ENCODE results near the gene PRDM2. TPM values are rescaled to one million over a fixed set of nuclear protein-coding genes. Genes with fewer than 3 reads are reported as not detected.

Gene PRDM2
- total and polyA plus RNA-seq, 2 donors from 2014 or later: 8.2 to 42.6 TPM

DNA sequence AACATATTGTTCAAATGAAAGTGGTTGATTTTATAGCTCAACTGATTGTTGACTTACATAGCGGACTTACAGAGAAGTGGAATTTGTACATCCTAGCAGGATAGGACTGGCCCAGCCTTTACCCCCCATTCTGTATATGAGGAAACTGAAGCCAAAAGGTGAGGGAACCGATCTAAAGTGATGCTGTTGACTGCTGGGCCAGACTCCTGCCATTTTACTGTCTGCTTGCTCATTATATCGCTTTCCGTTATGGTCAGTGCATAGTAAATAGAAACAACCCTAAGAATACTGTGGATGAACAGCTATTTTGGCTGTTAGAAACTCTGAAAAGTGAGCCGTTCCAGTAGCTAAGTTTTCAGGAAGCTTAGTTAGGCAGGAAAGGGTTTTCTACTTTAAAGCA, 31.9 kb downstream of the PRDM2 start:
- H3K4me3 ChIP-seq (ENCODE audit: low read length in 3 of 3): no peak overlapping the region
- H3K9me3 ChIP-seq (ENCODE audit: control insufficient read depth in 2 of 3, insufficient read depth in 1 of 3, low read length in 3 of 3): no peaks in the 10 kb centered on the region
- DNase-seq (no peak), FAIRE-seq (no peak)
- H3K27ac ChIP-seq (ENCODE audit: low read depth in 2 of 2, low read length in 2 of 2): no peak overlapping the region
- intact Hi-C loops (cut with DNase I): no loop called here
- H3K27me3 ChIP-seq (ENCODE audit: control insufficient read depth, insufficient read depth, low read length): no peaks in the 10 kb centered on the region
- no peaks in the 10 kb centered on the region for H3K36me3 ChIP-seq (ENCODE audit: control insufficient read depth in 2 of 3, insufficient read depth in 3 of 3, low read length in 3 of 3)
- peaks cover 0 to 12% (median 0%) of the 10 kb centered on the region in 3 donors for H3K4me1 ChIP-seq (ENCODE audit: control insufficient read depth in 2 of 3, insufficient read depth in 2 of 3, low read depth in 1 of 3, low read length in 3 of 3)
- TF ChIP-seq, protein P1, sequence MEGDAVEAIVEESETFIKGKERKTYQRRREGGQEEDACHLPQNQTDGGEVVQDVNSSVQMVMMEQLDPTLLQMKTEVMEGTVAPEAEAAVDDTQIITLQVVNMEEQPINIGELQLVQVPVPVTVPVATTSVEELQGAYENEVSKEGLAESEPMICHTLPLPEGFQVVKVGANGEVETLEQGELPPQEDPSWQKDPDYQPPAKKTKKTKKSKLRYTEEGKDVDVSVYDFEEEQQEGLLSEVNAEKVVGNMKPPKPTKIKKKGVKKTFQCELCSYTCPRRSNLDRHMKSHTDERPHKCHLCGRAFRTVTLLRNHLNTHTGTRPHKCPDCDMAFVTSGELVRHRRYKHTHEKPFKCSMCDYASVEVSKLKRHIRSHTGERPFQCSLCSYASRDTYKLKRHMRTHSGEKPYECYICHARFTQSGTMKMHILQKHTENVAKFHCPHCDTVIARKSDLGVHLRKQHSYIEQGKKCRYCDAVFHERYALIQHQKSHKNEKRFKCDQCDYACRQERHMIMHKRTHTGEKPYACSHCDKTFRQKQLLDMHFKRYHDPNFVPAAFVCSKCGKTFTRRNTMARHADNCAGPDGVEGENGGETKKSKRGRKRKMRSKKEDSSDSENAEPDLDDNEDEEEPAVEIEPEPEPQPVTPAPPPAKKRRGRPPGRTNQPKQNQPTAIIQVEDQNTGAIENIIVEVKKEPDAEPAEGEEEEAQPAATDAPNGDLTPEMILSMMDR (IDR thresholded peaks at IDR 0.05; ENCODE audit: borderline replicate concordance, extremely low read depth, insufficient read depth): no peak
- H3K9ac ChIP-seq (ENCODE audit: low read length in 3 of 3): no peak overlapping the region

DNA sequence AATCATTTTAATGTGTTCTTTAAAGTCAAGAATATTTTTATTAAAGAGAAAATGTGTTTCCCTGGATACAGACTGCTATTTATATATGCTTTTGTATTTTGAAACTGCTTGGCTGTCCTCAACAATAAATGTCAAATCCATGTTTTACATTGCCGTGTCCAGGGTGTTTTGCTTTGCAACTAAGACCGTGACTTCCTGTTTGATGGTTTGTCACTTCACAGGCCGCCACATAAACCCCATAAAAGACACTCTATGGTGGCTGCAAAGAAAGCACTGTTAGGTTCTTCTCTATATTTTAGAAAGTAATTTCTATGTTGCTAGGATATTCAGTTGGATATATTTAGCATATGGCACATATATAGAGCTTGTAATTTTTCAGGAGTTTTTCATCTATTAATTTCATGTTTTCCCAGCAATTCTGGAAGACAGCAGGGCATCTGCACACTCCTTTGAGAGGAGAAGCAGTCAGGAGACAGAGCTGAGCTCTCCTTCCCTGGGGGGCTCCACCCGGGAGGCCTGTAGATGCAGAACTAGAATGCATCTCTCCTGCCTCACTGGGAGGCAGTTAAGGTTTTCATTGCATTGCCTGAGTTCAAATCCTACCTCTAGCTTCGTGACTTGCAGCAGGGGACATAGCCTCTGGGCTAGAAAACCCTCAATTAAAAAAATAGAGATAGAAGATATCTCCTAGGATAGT, 33.1 kb downstream of the PRDM2 start:
- Histone ChIP-seq H3K27ac (ENCODE audit: low read depth in 2 of 2, low read length in 2 of 2) (no peak overlapping the region), H3K4me3 (ENCODE audit: low read length in 3 of 3) (no peak overlapping the region), H3K4me1 (ENCODE audit: control insufficient read depth in 2 of 3, insufficient read depth in 2 of 3, low read depth in 1 of 3, low read length in 3 of 3) (peaks cover 0 to 9% (median 0%) of the 10 kb centered on the region in 3 donors), H3K36me3 (ENCODE audit: control insufficient read depth in 2 of 3, insufficient read depth in 3 of 3, low read length in 3 of 3) (no peaks in the 10 kb centered on the region), H3K27me3 (ENCODE audit: control insufficient read depth, insufficient read depth, low read length) (no peaks in the 10 kb centered on the region), H3K9ac (ENCODE audit: low read length in 3 of 3) (no peak overlapping the region), H3K9me3 (ENCODE audit: control insufficient read depth in 2 of 3, insufficient read depth in 1 of 3, low read length in 3 of 3) (no peaks in the 10 kb centered on the region)
- intact Hi-C loops (cut with DNase I): no loop called here
- TF ChIP-seq, protein P1 (IDR thresholded peaks at IDR 0.05; ENCODE audit: borderline replicate concordance, extremely low read depth, insufficient read depth): no peak
- FAIRE-seq (no peak), DNase-seq (peak in 1 of 5 donors; percentile 73)

DNA sequence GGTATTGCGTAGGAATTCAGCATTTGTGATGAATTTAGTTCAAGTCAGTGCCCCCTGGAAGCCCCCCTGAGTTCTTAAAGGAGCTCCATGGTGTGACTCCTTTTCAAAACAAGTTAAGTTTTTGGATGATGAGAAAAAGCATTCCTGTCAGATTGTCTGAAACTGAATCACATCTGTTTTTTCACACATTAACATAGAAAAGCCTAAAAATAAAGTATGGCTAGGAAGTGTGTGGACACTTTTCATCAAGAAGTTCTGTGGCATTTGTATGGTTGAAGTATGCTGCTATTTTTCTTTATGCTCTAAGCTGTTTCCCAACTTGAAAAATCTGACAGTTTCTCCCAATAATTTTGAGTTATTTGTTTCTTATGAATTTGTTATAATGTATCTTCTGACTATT, 33.7 kb downstream of the PRDM2 start:
- Histone ChIP-seq H3K4me3 (ENCODE audit: low read length in 3 of 3) (no peak overlapping the region), H3K36me3 (ENCODE audit: control insufficient read depth in 2 of 3, insufficient read depth in 3 of 3, low read length in 3 of 3) (no peaks in the 10 kb centered on the region), H3K9me3 (ENCODE audit: control insufficient read depth in 2 of 3, insufficient read depth in 1 of 3, low read length in 3 of 3) (no peaks in the 10 kb centered on the region), H3K9ac (ENCODE audit: low read length in 3 of 3) (no peak overlapping the region), H3K27ac (ENCODE audit: low read depth in 2 of 2, low read length in 2 of 2) (no peak overlapping the region), H3K4me1 (ENCODE audit: control insufficient read depth in 2 of 3, insufficient read depth in 2 of 3, low read depth in 1 of 3, low read length in 3 of 3) (peaks cover 0 to 7% (median 0%) of the 10 kb centered on the region in 3 donors), H3K27me3 (ENCODE audit: control insufficient read depth, insufficient read depth, low read length) (no peaks in the 10 kb centered on the region)
- intact Hi-C loops (cut with DNase I): no loop called here
- TF ChIP-seq, protein P1 (IDR thresholded peaks at IDR 0.05; ENCODE audit: borderline replicate concordance, extremely low read depth, insufficient read depth): no peak
- DNase-seq: no peak
- no peak for FAIRE-seq
